Endothelial cell of umbilical vein (primary cell): ENCODE data around the gene CD34. TPM values are rescaled to one million over a fixed set of nuclear protein-coding genes. Genes with fewer than 3 reads are reported as not detected.

Source experiments
- BruUV-seq: library from RNA; stranded (reverse); fragments of 400-500 nt; replicated peaks from 2 replicates; lab custom pipeline; 2021; lab: Mats Ljungman, UMichigan
- CTCF ChIA-PET: fragments of 300-600, 350-600 bp; sonication (Branson Sonifier 250); formaldehyde crosslinking; loops from one replicate; lab custom pipeline; 2021; ENCODE audit warnings: antibody characterized with exemption, inconsistent platforms; lab: Charles Lee
- POLR2A ChIA-PET: fragments of 300-600, 350-600 bp; sonication (Branson Sonifier 250); formaldehyde crosslinking; loops from one replicate; lab custom pipeline; 2021; ENCODE audit warnings: antibody characterized with exemption, inconsistent platforms; lab: Charles Lee
- DNase-seq: peaks from one replicate; pipeline ENCODE4 v3.0.0-alpha.2; 2011; ENCODE audit warnings: low read depth, low spot score
- FAIRE-seq: peaks from 2 replicates; lab custom pipeline; 2011; peaks lifted over from hg19 to GRCh38; lab: Jason Lieb, UNC
- H2AFZ ChIP-seq: 2 replicates; pipeline ENCODE4 v1.6.0; 2012; ENCODE audit warnings: low read depth, low read length, control low read depth, inconsistent platforms
- H3K27ac ChIP-seq: 2 replicates; pipeline ENCODE4 v1.5.1; 2011; ENCODE audit warnings: low read depth, mild to moderate bottlenecking, control low read depth, low read length, moderate library complexity; ENCODE audit not compliant: insufficient read depth
- H3K27me3 ChIP-seq, 2 experiments: 2 replicates each; pipeline versions ENCODE4 v1.6.0 to v1.6.1; 2011; ENCODE audit warnings: low read length in 2 of 2, mixed read lengths in 1 of 2; ENCODE audit not compliant: control insufficient read depth in 2 of 2, insufficient read depth in 2 of 2
- H3K36me3 ChIP-seq, 2 experiments: 2 replicates in 1 of 2; 3 replicates in 1 of 2; pipeline ENCODE4 v1.5.1; 2011; ENCODE audit warnings: low read length in 2 of 2, mild to moderate bottlenecking in 1 of 2, moderate library complexity in 1 of 2; ENCODE audit not compliant: control insufficient read depth in 2 of 2, insufficient read depth in 2 of 2; ENCODE audit errors: extremely low read depth in 1 of 2
- H3K4me1 ChIP-seq: 3 replicates; pipeline ENCODE4 v1.5.1; 2011; ENCODE audit warnings: mild to moderate bottlenecking, low read length; ENCODE audit not compliant: control insufficient read depth, insufficient read depth; ENCODE audit errors: extremely low read depth
- H3K4me2 ChIP-seq: 2 replicates; pipeline ENCODE4 v1.6.1; 2011; ENCODE audit warnings: low read length, control low read depth, mixed read lengths; ENCODE audit not compliant: insufficient read depth
- H3K4me3 ChIP-seq, 3 experiments: fragments of 200-600 bp in 1 of 3; sonication (generic), shearing (Covaris generic) in 1 of 3; replicated peaks in 1 of 3; 2 replicates each; pipeline ENCODE4 v1.5.1; 2011 to 2016; ENCODE audit warnings: control low read depth in 3 of 3, low read length in 3 of 3, mild to moderate bottlenecking in 2 of 3, inconsistent platforms in 1 of 3, low read depth in 1 of 3, moderate library complexity in 1 of 3; ENCODE audit not compliant: insufficient read depth in 1 of 3
- H3K79me2 ChIP-seq: 2 replicates; pipeline ENCODE4 v1.6.0; 2012; ENCODE audit warnings: low read length, inconsistent platforms; ENCODE audit not compliant: control insufficient read depth, insufficient read depth
- H3K9ac ChIP-seq: replicated peaks from 2 replicates; pipeline ENCODE3; 2011; ENCODE audit warnings: low read length, control low read depth; ENCODE audit not compliant: insufficient read depth; ENCODE audit errors: extremely low read depth
- H3K9me1 ChIP-seq: replicated peaks from 3 replicates; pipeline ENCODE4 v1.6.0; 2011; ENCODE audit warnings: mild to moderate bottlenecking, low read length; ENCODE audit not compliant: control insufficient read depth, insufficient read depth; ENCODE audit errors: extremely low read depth
- H3K9me3 ChIP-seq: replicated peaks from 2 replicates; pipeline ENCODE4 v1.5.1; 2012; ENCODE audit warnings: low read length, inconsistent platforms; ENCODE audit not compliant: control insufficient read depth, insufficient read depth
- H4K20me1 ChIP-seq: replicated peaks from 2 replicates; pipeline ENCODE3; 2011; ENCODE audit warnings: mild to moderate bottlenecking, low read length; ENCODE audit not compliant: control insufficient read depth, insufficient read depth; ENCODE audit errors: extremely low read depth
- EZH2 ChIP-seq: IDR thresholded peaks from 2 replicates; pipeline ENCODE4 v1.6.1; 2012; ENCODE audit warnings: borderline replicate concordance, low read depth, mild to moderate bottlenecking, moderate library complexity, low read length, inconsistent platforms; ENCODE audit not compliant: severe bottlenecking
- FOS ChIP-seq: IDR thresholded peaks from 2 replicates; pipeline ENCODE4 v1.6.1; 2011; ENCODE audit warnings: mild to moderate bottlenecking, low read length, moderate library complexity, borderline replicate concordance; ENCODE audit not compliant: insufficient read depth
- GATA2 ChIP-seq: IDR thresholded peaks from 2 replicates; pipeline ENCODE4 v1.7.0; 2011; ENCODE audit warnings: low read depth, mild to moderate bottlenecking, moderate library complexity, mixed read lengths, low read length; ENCODE audit not compliant: insufficient read length, insufficient read depth
- JUN ChIP-seq: IDR thresholded peaks from 2 replicates; pipeline ENCODE4 v1.6.1; 2011; ENCODE audit warnings: borderline replicate concordance, low read depth; ENCODE audit not compliant: insufficient read length, insufficient read depth
- MYC ChIP-seq: IDR thresholded peaks from one replicate; pipeline ENCODE4 v1.6.1; 2011; ENCODE audit warnings: mild to moderate bottlenecking, low read depth, low read length
- POLR2A ChIP-seq: IDR thresholded peaks from 2 replicates; pipeline ENCODE4 v1.6.1; 2012; ENCODE audit warnings: low read depth, mild to moderate bottlenecking, control low read depth, low read length
- POLR2AphosphoS5 ChIP-seq: IDR thresholded peaks from 2 replicates; pipeline ENCODE4 v1.6.1; 2012; ENCODE audit warnings: low read depth, mild to moderate bottlenecking, control low read depth, low read length, moderate library complexity; ENCODE audit not compliant: insufficient read depth
- dilution Hi-C: fragments of 300-500 bp; cut with MboI; formaldehyde crosslinking; loops from one replicate; pipeline ENCODE4 v1.15.0; 2019; ENCODE audit warnings: low sequenced_read_pairs; ENCODE audit not compliant: extremely low pct_ligation_motif_present
- intact Hi-C: fragments of 100-400 bp; cut with micrococcal nuclease; formaldehyde crosslinking; loops from one replicate; pipeline ENCODE4 v1.10.0; 2022
- polyA plus RNA-seq, 4 experiments: library from polyadenylated mRNA; depleted of rRNA in 3 of 4; stranded (reverse) in 3 of 4; unstranded in 1 of 4; fragments of >200 nt; gene quantifications; 2 replicates each; pipeline versions ENCODE4 v1.2.1 to v1.2.3, GENCODE V29; 2011 to 2012; ENCODE audit warnings: missing spikeins in 1 of 4
- total RNA-seq: library from RNA; stranded (reverse); gene quantifications from 2 replicates; pipeline ENCODE4 v1.2.3, GENCODE V29; 2021
- TF ChIP-seq, protein P1 (sequence below): IDR thresholded peaks from 2 replicates; pipeline ENCODE4 v1.6.1; 2011; ENCODE audit not compliant: insufficient read depth, insufficient read length
- TF ChIP-seq, protein P2 (sequence below), 2 donors: IDR thresholded peaks; 1 replicate in 1 of 2; 2 replicates in 1 of 2; pipeline ENCODE4 v1.5.1; 2011; ENCODE audit warnings: low read length in 2 of 2, mild to moderate bottlenecking in 2 of 2, moderate library complexity in 2 of 2, control low read depth in 1 of 2, inconsistent platforms in 1 of 2, low read depth in 1 of 2; ENCODE audit not compliant: insufficient read depth in 1 of 2; ENCODE audit errors: extremely low read depth in 1 of 2

CD34 gene
- total and polyA plus RNA-seq, 2 donors (not counting 3 experiments of a cell fraction or from before 2014, with no cell fraction given): 102 to 174 TPM

DNA sequence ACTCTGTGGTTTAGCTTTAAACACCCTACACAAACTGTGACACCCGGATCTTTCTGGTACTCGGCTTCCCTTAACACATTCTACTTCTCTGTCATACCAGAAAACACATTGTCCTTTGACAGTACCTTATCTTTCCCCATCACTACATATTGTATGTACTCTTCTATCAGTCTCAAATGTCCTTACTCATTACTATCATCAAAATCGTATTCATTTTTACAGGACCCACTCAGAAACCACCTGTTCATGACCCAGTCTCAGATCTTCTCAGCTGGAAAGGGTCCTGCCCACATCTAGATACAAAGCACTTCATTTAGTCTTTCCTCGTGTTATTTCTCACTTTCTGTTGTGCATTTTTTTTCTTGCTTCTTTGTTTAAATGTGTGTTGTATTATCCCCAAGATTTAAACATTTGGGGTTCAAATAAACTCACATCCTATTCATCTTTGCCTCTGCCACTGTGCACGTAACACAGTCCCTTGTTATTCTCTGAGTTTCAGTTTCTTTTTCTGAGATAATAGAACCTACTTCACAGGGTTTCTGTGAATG, 27.7 kb downstream of the CD34 start:
- Histone ChIP-seq H4K20me1 (no peaks in the 10 kb centered on the region), H3K9ac (no peak overlapping the region), H3K4me2 (no peak overlapping the region), H3K4me1 (peaks cover 25% of the 10 kb centered on the region), H2AFZ (no peak overlapping the region), H3K36me3 (peaks cover 0 to 4% of the 10 kb centered on the region in 2 experiments), H3K27me3 (no peaks in the 10 kb centered on the region), H3K9me3 (no peaks in the 10 kb centered on the region), H3K9me1 (no peaks in the 10 kb centered on the region), H3K4me3 (no peak overlapping the region), H3K79me2 (no peaks in the 10 kb centered on the region), H3K27ac (no peak overlapping the region)
- FAIRE-seq: no peak
- intact Hi-C loops: no loop called here
- dilution Hi-C loops: no loop called here
- ChIA-PET POLR2A (no interaction called here), CTCF (interaction anchor here (0.7 to 7.9 kb wide), 7 partner anchors 11 to 140 kb away, joined by 3 to 321 read pairs (median 130); no protein-coding TSS in a partner anchor)
- no peak for DNase-seq
- no TSS peak for BruUV-seq
- TF ChIP-seq FOS: no peak
- TF ChIP-seq, protein P1, sequence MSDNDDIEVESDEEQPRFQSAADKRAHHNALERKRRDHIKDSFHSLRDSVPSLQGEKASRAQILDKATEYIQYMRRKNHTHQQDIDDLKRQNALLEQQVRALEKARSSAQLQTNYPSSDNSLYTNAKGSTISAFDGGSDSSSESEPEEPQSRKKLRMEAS: no peak
- TF ChIP-seq POLR2A: no peak
- no peak for TF ChIP-seq EZH2
- no peak for TF ChIP-seq JUN
- TF ChIP-seq, protein P2, sequence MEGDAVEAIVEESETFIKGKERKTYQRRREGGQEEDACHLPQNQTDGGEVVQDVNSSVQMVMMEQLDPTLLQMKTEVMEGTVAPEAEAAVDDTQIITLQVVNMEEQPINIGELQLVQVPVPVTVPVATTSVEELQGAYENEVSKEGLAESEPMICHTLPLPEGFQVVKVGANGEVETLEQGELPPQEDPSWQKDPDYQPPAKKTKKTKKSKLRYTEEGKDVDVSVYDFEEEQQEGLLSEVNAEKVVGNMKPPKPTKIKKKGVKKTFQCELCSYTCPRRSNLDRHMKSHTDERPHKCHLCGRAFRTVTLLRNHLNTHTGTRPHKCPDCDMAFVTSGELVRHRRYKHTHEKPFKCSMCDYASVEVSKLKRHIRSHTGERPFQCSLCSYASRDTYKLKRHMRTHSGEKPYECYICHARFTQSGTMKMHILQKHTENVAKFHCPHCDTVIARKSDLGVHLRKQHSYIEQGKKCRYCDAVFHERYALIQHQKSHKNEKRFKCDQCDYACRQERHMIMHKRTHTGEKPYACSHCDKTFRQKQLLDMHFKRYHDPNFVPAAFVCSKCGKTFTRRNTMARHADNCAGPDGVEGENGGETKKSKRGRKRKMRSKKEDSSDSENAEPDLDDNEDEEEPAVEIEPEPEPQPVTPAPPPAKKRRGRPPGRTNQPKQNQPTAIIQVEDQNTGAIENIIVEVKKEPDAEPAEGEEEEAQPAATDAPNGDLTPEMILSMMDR (IDR thresholded peaks at IDR 0.05; ENCODE audit: extremely low read depth in 1 of 2, insufficient read depth in 1 of 2, low read depth in 1 of 2, low read length in 2 of 2): no peak
- no peak for TF ChIP-seq POLR2AphosphoS5
- TF ChIP-seq MYC: no peak
- TF ChIP-seq GATA2: no peak
